Neuron (in vitro differentiated cells): ENCODE data around the gene PLAC8L1.

Source experiments
- H2AFZ ChIP-seq: one replicate; pipeline ENCODE4 v1.6.1; 2013; ENCODE audit warnings: low read depth, mild to moderate bottlenecking, inconsistent platforms, low read length, moderate library complexity
- H3K27me3 ChIP-seq: one replicate; pipeline ENCODE4 v1.6.1; 2013; ENCODE audit warnings: low read length; ENCODE audit not compliant: insufficient read depth
- H3K36me3 ChIP-seq: one replicate; pipeline ENCODE4 v1.6.1; 2013; ENCODE audit warnings: low read length; ENCODE audit not compliant: insufficient read depth
- H3K4me1 ChIP-seq: one replicate; pipeline ENCODE4 v1.6.1; 2013; ENCODE audit warnings: low read length; ENCODE audit not compliant: insufficient read depth
- H3K4me3 ChIP-seq: 2 replicates; pipeline ENCODE4 v1.5.1; 2013; ENCODE audit warnings: mild to moderate bottlenecking, low read length, moderate library complexity
- H3K9me3 ChIP-seq: one replicate; pipeline ENCODE4 v1.6.1; 2013; ENCODE audit warnings: low read length

The PLAC8L1 gene

DNA sequence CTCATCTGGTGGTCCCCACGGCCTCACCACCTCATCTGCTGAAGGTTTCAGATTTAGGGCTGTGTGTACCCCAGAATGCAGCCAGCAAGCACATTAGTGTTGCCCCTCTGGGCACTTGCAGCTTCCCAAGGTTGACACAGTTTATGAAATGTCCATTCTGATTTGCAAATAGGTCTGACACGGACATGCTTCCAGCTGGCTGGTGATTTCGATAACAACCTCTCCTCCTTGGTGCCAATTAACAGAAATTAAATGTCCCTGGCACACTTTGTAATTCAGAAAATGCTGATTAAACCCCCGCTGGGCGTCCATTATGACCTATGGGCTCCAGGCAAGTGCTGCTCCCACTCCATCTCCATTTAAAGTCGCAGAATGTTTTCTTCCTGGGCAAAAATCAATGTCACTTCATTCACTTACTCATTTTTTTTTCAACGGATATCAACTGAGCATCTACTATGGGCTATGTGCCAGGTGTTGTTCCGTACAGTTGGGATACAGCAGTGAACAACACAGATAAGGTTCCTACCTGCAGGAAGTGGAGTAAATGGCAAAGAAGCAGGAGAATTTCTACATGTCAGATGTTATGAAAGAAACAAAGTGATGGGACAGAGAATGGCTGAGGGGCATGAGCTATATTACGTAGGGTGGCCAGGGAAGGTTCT lies 32.0 kb downstream of the PLAC8L1 start:
- Histone ChIP-seq H3K4me1 (no peaks in the 10 kb centered on the region), H3K4me3 (no peak overlapping the region)

DNA sequence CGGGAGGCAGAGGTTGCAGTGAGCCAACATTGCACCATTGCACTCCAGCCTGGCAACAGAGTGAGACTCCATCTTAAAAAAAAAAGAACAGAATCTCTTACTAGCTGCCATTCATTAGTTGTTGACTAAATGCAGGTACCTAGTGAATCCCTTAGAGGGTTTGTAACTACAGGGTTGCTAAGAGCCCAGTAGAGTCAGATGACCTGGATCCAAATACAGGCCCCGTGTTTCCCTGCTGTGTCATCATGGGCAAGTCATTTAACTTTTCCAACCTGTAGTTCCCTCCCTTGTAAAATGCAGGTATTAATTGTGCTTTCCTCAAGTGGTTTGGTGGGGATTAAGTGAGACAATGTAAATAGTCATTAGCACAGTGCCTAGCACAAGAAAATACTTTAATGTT lies 32.8 kb downstream of the PLAC8L1 start:
- Histone ChIP-seq H3K4me1 (no peaks in the 10 kb centered on the region), H3K27me3 (no peaks in the 10 kb centered on the region), H2AFZ (no peak overlapping the region), H3K36me3 (no peaks in the 10 kb centered on the region), H3K9me3 (no peaks in the 10 kb centered on the region), H3K4me3 (no peak overlapping the region)

More for the DNA sequence above, 32.0 kb downstream of the PLAC8L1 start:
- H2AFZ ChIP-seq = no peak overlapping the region
- no peaks in the 10 kb centered on the region for H3K9me3 ChIP-seq
- H3K27me3 ChIP-seq = no peaks in the 10 kb centered on the region
- H3K36me3 ChIP-seq = no peaks in the 10 kb centered on the region

DNA sequence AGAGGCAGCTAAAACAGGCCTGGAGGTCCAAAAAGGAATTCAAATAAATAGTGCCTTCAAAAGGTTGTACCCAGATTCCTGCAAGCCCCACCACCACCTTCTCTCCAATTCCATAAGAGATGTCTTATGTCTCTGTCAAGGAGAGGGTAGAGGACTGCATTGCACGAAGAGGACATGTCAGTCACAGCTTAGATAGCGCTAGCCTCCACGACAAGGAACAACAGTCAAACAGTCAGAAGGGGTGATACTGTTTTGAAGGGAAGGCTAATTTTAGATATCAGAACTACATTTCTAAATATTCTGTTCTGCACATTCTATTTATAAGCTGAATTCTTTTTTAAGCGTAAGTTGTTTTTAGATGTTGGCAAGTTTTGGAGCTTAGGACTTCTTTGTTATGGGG lies 34.2 kb downstream of the PLAC8L1 start:
- H3K4me1 ChIP-seq = no peaks in the 10 kb centered on the region
- no peaks in the 10 kb centered on the region for H3K9me3 ChIP-seq
- no peak overlapping the region for H2AFZ ChIP-seq
- H3K36me3 ChIP-seq = no peaks in the 10 kb centered on the region
- no peak overlapping the region for H3K4me3 ChIP-seq
- H3K27me3 ChIP-seq = no peaks in the 10 kb centered on the region

DNA sequence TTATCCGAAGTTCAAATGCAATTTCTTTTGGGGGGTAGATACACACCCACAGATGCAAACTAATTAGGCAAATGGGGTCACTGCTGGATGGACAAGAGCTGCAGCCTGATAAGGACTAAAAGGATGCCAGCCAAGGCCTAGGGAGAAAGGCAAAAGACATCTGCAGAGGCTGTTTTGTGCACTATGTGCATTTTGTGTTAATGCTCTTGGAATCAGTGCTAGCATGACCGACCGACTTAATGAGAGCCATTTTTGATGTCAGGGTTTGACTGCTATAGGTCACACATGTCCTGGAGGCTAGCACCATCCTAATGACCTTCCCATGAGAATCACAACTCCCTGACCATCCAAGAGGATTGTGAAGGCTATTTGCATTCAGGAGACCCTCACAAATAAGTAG lies 34.6 kb downstream of the PLAC8L1 start:
- no peaks in the 10 kb centered on the region for H3K36me3 ChIP-seq
- no peak overlapping the region for H2AFZ ChIP-seq
- no peaks in the 10 kb centered on the region for H3K9me3 ChIP-seq
- no peaks in the 10 kb centered on the region for H3K27me3 ChIP-seq
- no peaks in the 10 kb centered on the region for H3K4me1 ChIP-seq
- H3K4me3 ChIP-seq = no peak overlapping the region

DNA sequence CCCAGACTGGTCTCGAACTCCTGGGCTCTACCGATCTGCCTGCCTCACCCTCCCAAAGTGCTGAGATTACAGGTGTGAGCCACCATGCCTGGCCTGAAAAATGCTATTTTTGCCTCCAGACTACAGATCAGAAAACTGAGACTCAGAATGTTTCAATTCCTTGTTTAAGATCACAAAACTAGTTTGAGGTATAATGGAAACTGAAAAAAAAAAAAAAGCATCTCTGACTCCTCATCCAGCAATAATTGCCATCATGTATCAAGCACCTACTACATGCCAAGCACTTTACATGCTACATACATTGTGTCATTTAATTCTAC lies 35.6 kb downstream of the PLAC8L1 start:
- no peak overlapping the region for H3K4me3 ChIP-seq
- H3K27me3 ChIP-seq = no peaks in the 10 kb centered on the region
- no peaks in the 10 kb centered on the region for H3K36me3 ChIP-seq
- H3K4me1 ChIP-seq = no peaks in the 10 kb centered on the region
- H2AFZ ChIP-seq = no peak overlapping the region
- no peaks in the 10 kb centered on the region for H3K9me3 ChIP-seq

DNA sequence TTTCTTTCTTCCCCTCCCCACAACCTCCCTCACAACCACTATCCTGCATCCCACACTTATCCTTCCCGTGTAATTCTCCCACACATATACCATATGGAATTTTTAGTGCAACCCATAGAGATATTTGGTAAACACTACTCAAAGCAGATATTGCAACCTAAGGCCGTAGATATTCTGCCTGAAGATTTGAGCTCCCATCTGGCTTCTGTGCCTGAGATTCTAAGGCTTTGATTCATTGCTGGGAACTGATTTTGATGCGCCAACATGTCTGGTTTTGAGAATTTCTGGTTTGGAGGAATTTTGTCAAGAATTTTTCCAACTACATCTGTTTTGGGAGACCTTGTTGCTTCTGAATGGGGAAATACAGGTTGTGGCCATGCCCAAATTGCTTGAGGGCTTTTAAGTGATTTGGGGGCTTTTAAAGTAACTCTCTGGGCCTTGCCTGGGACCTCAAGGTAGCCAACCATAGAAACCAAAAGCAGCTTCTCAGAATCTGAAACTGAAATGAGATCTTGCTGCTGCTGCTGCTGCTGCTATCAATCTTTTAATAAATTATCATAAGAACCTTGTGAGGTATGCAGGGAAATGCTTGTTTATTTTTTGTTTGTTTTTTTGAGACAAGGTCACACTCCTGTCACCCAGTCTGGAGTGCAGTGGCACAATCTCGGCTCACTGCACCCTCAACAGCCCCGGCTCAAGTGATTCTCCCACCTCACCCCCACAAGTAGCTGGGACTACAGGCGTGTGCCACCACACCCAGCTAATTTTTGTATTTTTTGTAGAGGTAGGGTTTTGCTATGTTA lies 36.2 kb downstream of the PLAC8L1 start:
- no peaks in the 10 kb centered on the region for H3K36me3 ChIP-seq
- H3K4me3 ChIP-seq = no peak overlapping the region
- H3K27me3 ChIP-seq = no peaks in the 10 kb centered on the region
- H2AFZ ChIP-seq = no peak overlapping the region
- no peaks in the 10 kb centered on the region for H3K4me1 ChIP-seq
- H3K9me3 ChIP-seq = no peaks in the 10 kb centered on the region

DNA sequence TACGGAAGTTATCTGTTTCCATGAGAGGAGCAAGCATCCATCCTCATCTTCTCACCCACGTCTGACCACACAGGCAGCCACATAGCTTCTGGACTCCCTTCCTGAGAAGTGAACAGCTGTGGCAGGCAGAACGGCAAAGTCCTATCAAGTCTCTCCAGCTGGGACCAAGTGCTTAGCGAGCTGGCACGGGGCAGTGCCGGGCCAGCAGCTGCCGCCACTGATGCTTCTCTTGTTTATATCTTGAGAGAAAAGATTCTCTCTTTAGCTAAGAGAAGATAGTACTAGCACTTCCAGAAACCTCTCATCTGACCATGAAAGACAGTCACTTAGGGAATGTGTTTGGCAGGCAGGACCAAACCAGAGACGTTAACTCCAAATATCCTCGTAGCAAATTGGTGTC lies 37.2 kb downstream of the PLAC8L1 start:
- H3K4me3 ChIP-seq = no peak overlapping the region
- peaks cover 2% of the 10 kb centered on the region for H3K27me3 ChIP-seq
- no peaks in the 10 kb centered on the region for H3K4me1 ChIP-seq
- H2AFZ ChIP-seq = no peak overlapping the region
- no peaks in the 10 kb centered on the region for H3K36me3 ChIP-seq
- H3K9me3 ChIP-seq = no peaks in the 10 kb centered on the region

DNA sequence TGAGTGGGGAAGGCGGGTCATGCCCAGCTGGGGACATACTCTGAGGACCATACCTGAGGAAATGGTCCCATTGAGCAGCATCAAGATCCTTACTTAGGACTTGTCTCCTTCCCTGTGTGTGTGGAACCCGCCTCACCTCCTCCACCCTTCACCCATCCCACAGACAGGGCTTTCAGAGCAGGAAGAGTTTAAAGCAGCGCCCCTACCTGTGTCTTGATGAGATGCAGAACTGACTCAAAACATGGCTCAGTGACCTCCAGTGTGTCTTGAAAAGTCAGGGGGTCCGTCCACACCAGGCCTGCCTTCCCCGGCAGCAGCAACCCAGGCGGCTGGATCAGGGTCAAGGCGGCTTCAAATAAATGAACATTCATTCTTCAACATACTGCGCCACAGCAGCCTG lies 38.4 kb downstream of the PLAC8L1 start:
- no peaks in the 10 kb centered on the region for H3K9me3 ChIP-seq
- H2AFZ ChIP-seq = no peak overlapping the region
- no peaks in the 10 kb centered on the region for H3K36me3 ChIP-seq
- no peaks in the 10 kb centered on the region for H3K4me1 ChIP-seq
- H3K27me3 ChIP-seq = peaks cover 2% of the 10 kb centered on the region
- no peak overlapping the region for H3K4me3 ChIP-seq

DNA sequence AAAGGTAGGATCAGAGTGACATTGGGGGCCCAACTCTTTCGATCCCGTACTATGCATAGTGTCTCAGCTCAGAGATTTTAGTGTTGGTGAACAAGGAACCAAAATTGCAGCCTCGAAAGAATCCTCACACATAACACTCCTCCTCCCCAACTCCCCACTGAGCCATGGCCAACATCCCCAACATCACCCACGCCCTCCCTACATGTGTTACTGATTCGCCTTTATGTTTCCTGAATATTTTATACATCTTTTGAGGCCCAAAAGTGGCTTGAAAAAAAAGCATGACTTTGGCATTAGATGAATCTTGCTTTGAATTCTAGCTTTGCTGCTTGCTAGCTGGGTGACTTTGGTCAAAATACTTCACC lies 45.2 kb downstream of the PLAC8L1 start:
- Histone ChIP-seq H3K4me1 (no peaks in the 10 kb centered on the region), H3K36me3 (no peaks in the 10 kb centered on the region), H3K4me3 (no peak overlapping the region), H3K9me3 (no peaks in the 10 kb centered on the region), H3K27me3 (peaks cover 2% of the 10 kb centered on the region), H2AFZ (no peak overlapping the region)

DNA sequence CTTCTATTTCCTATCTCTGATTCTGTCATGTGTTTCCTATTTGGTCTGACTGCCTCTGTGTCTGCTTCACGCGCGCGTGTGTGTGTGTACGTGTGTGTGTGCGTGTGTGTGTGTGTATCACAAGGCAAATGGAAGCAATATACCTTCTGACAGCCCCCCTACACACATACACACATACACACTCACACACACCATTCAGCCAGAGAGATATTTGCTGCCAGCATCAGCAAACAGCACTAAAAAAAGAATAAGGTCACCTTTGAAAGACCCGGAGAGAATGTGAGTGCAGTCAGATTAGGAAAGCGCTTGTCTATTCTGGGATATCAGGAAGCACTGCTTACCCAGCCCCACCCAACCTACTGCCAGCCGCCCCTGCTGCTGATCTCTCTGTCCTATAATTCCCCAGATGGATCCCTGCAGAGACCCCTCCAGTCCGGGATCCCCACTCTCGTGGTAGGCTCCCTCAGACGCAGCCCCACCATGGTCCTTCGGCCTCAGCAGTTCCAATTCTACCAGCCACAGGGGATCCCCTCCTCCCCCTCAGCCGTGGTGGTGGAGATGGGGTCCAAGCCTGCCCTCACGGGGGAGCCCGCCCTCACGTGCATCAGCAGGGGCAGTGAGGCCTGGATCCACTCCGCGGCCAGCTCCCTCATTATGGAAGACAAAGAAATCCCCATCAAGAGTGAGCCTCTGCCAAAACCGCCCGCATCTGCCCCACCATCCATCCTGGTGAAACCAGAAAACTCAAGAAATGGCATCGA lies 45.7 kb downstream of the PLAC8L1 start:
- H3K36me3 ChIP-seq = no peaks in the 10 kb centered on the region
- no peaks in the 10 kb centered on the region for H3K4me1 ChIP-seq
- H2AFZ ChIP-seq = no peak overlapping the region
- H3K9me3 ChIP-seq = no peaks in the 10 kb centered on the region
- H3K27me3 ChIP-seq = peaks cover 2% of the 10 kb centered on the region
- no peak overlapping the region for H3K4me3 ChIP-seq

DNA sequence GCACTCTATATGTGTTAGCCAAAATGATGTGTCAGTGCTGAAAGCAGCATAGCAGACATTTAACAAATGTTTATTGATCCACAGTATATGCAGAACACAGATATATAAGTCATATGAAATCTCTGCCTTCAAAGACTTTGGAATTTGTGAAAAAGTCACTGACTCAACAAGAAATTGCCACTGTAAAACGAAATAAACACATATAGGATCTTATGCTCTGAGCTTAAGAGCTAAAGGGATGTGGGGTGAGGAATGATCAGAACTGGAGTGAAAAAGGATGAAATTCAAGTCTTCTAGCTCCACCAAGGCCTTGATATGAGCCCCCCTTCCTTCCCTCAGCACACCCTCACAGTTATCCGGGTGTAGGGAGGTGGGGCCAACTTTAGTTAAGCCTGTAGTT lies 49.9 kb downstream of the PLAC8L1 start:
- Histone ChIP-seq H3K36me3 (no peaks in the 10 kb centered on the region), H3K4me1 (no peaks in the 10 kb centered on the region), H3K27me3 (no peaks in the 10 kb centered on the region), H3K4me3 (no peak overlapping the region), H2AFZ (no peak overlapping the region), H3K9me3 (no peaks in the 10 kb centered on the region)

DNA sequence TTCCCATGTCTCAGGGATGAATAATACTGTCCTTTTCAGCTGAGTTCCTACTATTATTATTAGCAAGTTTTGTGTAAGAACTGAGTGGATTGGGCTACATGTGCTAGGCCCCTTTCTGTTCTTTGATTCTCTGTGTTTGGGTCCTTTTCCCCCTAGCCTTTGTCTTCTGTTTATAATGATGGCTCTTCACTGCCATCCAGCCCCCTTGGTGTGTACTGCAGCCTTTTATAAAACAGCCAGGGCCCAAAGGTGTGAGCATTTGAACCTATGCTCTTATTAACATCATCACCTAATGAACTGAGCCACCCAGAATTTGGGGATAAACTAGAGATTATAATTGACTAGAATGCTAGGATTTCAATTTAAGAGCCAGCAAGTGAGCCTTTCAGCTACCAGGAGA lies 52.6 kb downstream of the PLAC8L1 start:
- H2AFZ ChIP-seq = no peak overlapping the region
- H3K4me1 ChIP-seq = no peaks in the 10 kb centered on the region
- H3K36me3 ChIP-seq = no peaks in the 10 kb centered on the region
- no peaks in the 10 kb centered on the region for H3K27me3 ChIP-seq
- H3K9me3 ChIP-seq = no peaks in the 10 kb centered on the region
- no peak overlapping the region for H3K4me3 ChIP-seq

DNA sequence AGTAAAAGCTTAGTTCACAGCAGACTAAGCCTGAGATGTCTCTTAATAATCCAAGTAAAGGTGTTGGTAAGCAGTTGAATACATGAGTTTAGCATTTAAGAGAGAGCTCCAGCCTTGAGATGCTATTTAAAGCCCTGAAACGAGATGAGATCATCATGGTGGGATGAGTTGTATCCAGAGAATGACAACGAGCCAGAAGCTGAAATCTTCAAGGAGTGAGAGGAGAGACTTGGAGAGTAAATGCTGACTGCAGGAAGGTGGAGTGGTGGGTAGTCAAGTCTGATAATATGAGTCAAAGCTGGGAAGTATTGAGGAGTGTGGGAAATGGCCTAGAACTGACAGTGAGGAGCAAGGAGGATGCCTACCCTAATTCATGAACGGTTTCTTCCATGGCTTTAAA lies 53.7 kb downstream of the PLAC8L1 start:
- Histone ChIP-seq H3K4me3 (no peak overlapping the region), H3K36me3 (no peaks in the 10 kb centered on the region), H3K4me1 (no peaks in the 10 kb centered on the region), H3K27me3 (no peaks in the 10 kb centered on the region), H3K9me3 (no peaks in the 10 kb centered on the region), H2AFZ (no peak overlapping the region)
